ENCODE results near the gene PKHD1.

Gene PKHD1

GRCh38 chr6:52087498-52087999 lies at the start of gene PKHD1:
Gene PKHD1 (minus strand): TSS chr6:52087613. CDS start chr6:52084933, 2,680 bp downstream.
- no peak for DNase-seq (ENCODE audit: low read depth in 2 of 2)

GRCh38 chr6:52136934-52137467 lies 49.6 kb upstream of the PKHD1 start:
- no peak for DNase-seq (ENCODE audit: low read depth in 2 of 2)

- no peak for DNase-seq (ENCODE audit: low read depth in 2 of 2)
These were observed 48.6 kb upstream of the PKHD1 start for GRCh38 chr6:52136055-52136454.

- DNase-seq (ENCODE audit: low read depth in 2 of 2), result no peak
These were observed 47.8 kb upstream of the PKHD1 start for GRCh38 chr6:52135217-52135616.

GRCh38 chr6:52134011-52134410 lies 46.6 kb upstream of the PKHD1 start:
- no peak for DNase-seq (ENCODE audit: low read depth in 2 of 2)

GRCh38 chr6:52133324-52133723 lies 45.9 kb upstream of the PKHD1 start:
- DNase-seq (ENCODE audit: low read depth in 2 of 2), result no peak

- no peak for DNase-seq (ENCODE audit: low read depth in 2 of 2)
These were observed 44.9 kb upstream of the PKHD1 start for GRCh38 chr6:52132292-52132691.

GRCh38 chr6:52130440-52130839 lies 43.0 kb upstream of the PKHD1 start:
- no peak for DNase-seq (ENCODE audit: low read depth in 2 of 2)

- DNase-seq (ENCODE audit: low read depth in 2 of 2), result no peak
These were observed 40.5 kb upstream of the PKHD1 start for GRCh38 chr6:52127957-52128356.

- no peak for DNase-seq (ENCODE audit: low read depth in 2 of 2)
These were observed 38.8 kb upstream of the PKHD1 start for GRCh38 chr6:52126231-52126630.

- no peak for DNase-seq (ENCODE audit: low read depth in 2 of 2)
These were observed 38.2 kb upstream of the PKHD1 start for GRCh38 chr6:52125572-52125971.

- DNase-seq (ENCODE audit: low read depth in 2 of 2), result no peak
These were observed 37.7 kb upstream of the PKHD1 start for GRCh38 chr6:52125139-52125538.

- no peak for DNase-seq (ENCODE audit: low read depth in 2 of 2)
These were observed 37.0 kb upstream of the PKHD1 start for GRCh38 chr6:52124126-52125121.

- DNase-seq (ENCODE audit: low read depth in 2 of 2), result no peak
These were observed 35.8 kb upstream of the PKHD1 start for GRCh38 chr6:52123251-52123650.

- DNase-seq (ENCODE audit: low read depth in 2 of 2), result no peak
These were observed 29.9 kb upstream of the PKHD1 start for GRCh38 chr6:52117352-52117751.

GRCh38 chr6:52116605-52116948 lies 29.2 kb upstream of the PKHD1 start:
- no peak for DNase-seq (ENCODE audit: low read depth in 2 of 2)

- DNase-seq (ENCODE audit: low read depth in 2 of 2), result no peak
These were observed 28.6 kb upstream of the PKHD1 start for GRCh38 chr6:52115891-52116604.

- DNase-seq (ENCODE audit: low read depth in 2 of 2), result no peak
These were observed 27.8 kb upstream of the PKHD1 start for GRCh38 chr6:52115145-52115741.

- no peak for DNase-seq (ENCODE audit: low read depth in 2 of 2)
These were observed 21.8 kb upstream of the PKHD1 start for GRCh38 chr6:52109171-52109571.

GRCh38 chr6:52108128-52108527 lies 20.7 kb upstream of the PKHD1 start:
- no peak for DNase-seq (ENCODE audit: low read depth in 2 of 2)

GRCh38 chr6:52106994-52107393 lies 19.6 kb upstream of the PKHD1 start:
- no peak for DNase-seq (ENCODE audit: low read depth in 2 of 2)

GRCh38 chr6:52104979-52105378 lies 17.6 kb upstream of the PKHD1 start:
- no peak for DNase-seq (ENCODE audit: low read depth in 2 of 2)
